OCI-LY7 (cell line): ENCODE measurements around the gene IRF2. TPM values are rescaled to one million over a fixed set of nuclear protein-coding genes. Genes with fewer than 3 reads are reported as not detected.

ENCODE experiments used
- BruUV-seq: library from RNA; stranded (reverse); fragments of 400-500 nt; replicated peaks from 2 replicates; lab custom pipeline; 2021; lab: Mats Ljungman, UMichigan
- CTCF ChIA-PET: fragments of 300-600 bp; sonication (Branson Sonifier 250); formaldehyde crosslinking; loops from one replicate; lab custom pipeline; 2022; ENCODE audit warnings: antibody characterized with exemption; ENCODE audit not compliant: unreplicated experiment; lab: Charles Lee
- POLR2A ChIA-PET: fragments of 300-600 bp; sonication (Branson Sonifier 250); formaldehyde crosslinking; loops from one replicate; lab custom pipeline; 2022; ENCODE audit warnings: antibody characterized with exemption; lab: Charles Lee
- DNase-seq: peaks from one replicate; pipeline ENCODE4 v3.0.0-alpha.2; 2015; ENCODE audit warnings: low spot score
- H2AFZ ChIP-seq: fragments of 200-600 bp; sonication (generic), shearing (Covaris generic); 2 replicates; pipeline ENCODE4 v1.6.1; 2014; ENCODE audit warnings: mild to moderate bottlenecking, antibody characterized with exemption, low read length, moderate library complexity
- H3K27ac ChIP-seq: fragments of 200-600 bp; sonication (generic); 2 replicates; pipeline ENCODE4 v1.5.1; 2014; ENCODE audit warnings: mixed run types, low read depth, mild to moderate bottlenecking, moderate library complexity, low read length, inconsistent platforms; ENCODE audit not compliant: poor library complexity, severe bottlenecking
- H3K36me3 ChIP-seq: fragments of 200-600 bp; sonication (generic); 2 replicates; pipeline ENCODE4 v1.6.1; 2014; ENCODE audit warnings: mild to moderate bottlenecking, antibody characterized with exemption, low read length, moderate library complexity, mixed read lengths; ENCODE audit not compliant: insufficient read depth
- H3K4me1 ChIP-seq: fragments of 200-600 bp; sonication (generic); 2 replicates; pipeline ENCODE4 v1.5.1; 2014; ENCODE audit warnings: mild to moderate bottlenecking, low read length; ENCODE audit not compliant: insufficient read depth, poor library complexity, severe bottlenecking
- H3K4me2 ChIP-seq: fragments of 200-600 bp; sonication (generic); 2 replicates; pipeline ENCODE4 v1.6.1; 2014; ENCODE audit warnings: mild to moderate bottlenecking, low read length
- H3K4me3 ChIP-seq: fragments of 200-600 bp; sonication (generic); 2 replicates; pipeline ENCODE4 v1.5.1; 2014; ENCODE audit warnings: mild to moderate bottlenecking, low read depth, low read length; ENCODE audit not compliant: poor library complexity, severe bottlenecking
- H3K79me2 ChIP-seq: fragments of 200-600 bp; sonication (generic); 2 replicates; pipeline ENCODE4 v1.6.1; 2016; ENCODE audit warnings: low read depth, mild to moderate bottlenecking, low read length, moderate library complexity, mixed read lengths; ENCODE audit not compliant: insufficient read depth
- H3K9me2 ChIP-seq: fragments of 200-600 bp; sonication (generic); 2 replicates; pipeline ENCODE4 v1.6.1; 2016; ENCODE audit warnings: mild to moderate bottlenecking, low read length, mixed read lengths; ENCODE audit not compliant: insufficient read depth
- H3K9me3 ChIP-seq: fragments of 200-600 bp; sonication (generic); 2 replicates; pipeline ENCODE4 v1.6.1; 2014; ENCODE audit warnings: mild to moderate bottlenecking, mixed run types, low read length, mixed read lengths
- H4K20me1 ChIP-seq: fragments of 200-600 bp; sonication (generic); 2 replicates; pipeline ENCODE4 v1.6.1; 2014; ENCODE audit warnings: mild to moderate bottlenecking, antibody characterized with exemption, low read length, moderate library complexity, mixed read lengths; ENCODE audit not compliant: insufficient read depth
- CTCF ChIP-seq: fragments of 200-600 bp; sonication (generic); conservative IDR thresholded peaks from 2 replicates; pipeline ENCODE4 v1.5.1; 2014; ENCODE audit warnings: mild to moderate bottlenecking, antibody characterized with exemption, low read length, moderate library complexity, mixed read lengths
- EZH2phosphoT487 ChIP-seq: fragments of 200-600 bp; sonication (generic); IDR thresholded peaks from 2 replicates; pipeline ENCODE4 v1.6.1; 2018; ENCODE audit warnings: low read depth, borderline replicate concordance, mild to moderate bottlenecking, mixed run types, antibody characterized with exemption, low read length, moderate library complexity, mixed read lengths
- intact Hi-C: fragments of 100-400 bp; cut with micrococcal nuclease; formaldehyde crosslinking; loops from one replicate; pipeline ENCODE4 v1.10.0; 2022; ENCODE audit not compliant: unreplicated experiment
- total RNA-seq, 2 experiments: library from RNA; depleted of rRNA in 1 of 2; stranded (reverse); fragments of >200 nt in 1 of 2; shearing (Covaris generic) in 1 of 2; gene quantifications; 2 replicates each; pipeline ENCODE4 v1.2.3, GENCODE V29; 2014 to 2022

The IRF2 gene
- total RNA-seq, 2 experiments from 2014 or later = 32.3 to 37.8 TPM

DNA sequence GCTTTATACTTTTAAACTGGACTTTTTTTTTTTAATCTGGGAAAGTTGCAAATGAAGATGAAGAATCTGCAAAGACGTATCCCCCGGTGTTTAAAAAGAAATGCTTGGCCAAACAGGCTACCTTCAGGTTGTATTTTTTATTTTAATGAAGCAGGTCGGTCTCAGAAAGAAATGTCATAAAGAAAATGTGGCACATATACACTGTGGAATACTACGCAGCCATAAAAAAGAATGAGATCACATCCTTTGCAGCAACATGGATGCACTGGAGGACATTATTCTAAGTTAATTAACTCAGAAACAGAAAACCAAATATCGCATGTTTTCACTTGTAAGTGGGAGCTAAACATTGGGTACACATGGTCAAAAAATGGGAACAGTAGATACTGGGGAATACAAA lies 123.4 kb downstream of the IRF2 start:
- intact Hi-C loops = no loop called here
- ChIA-PET POLR2A (interaction anchor here (1.0 to 7.5 kb wide), 4 partner anchors 10 to 789 kb away, joined by 3 to 55 read pairs (median 14); no protein-coding TSS in a partner anchor), CTCF (interaction anchor here (0.7 kb wide), 1 partner anchor 19 kb away, joined by 3 read pairs; no protein-coding TSS in a partner anchor)
- Histone ChIP-seq H3K27ac (no peak overlapping the region), H3K4me2 (no peak overlapping the region), H3K9me2 (no peaks in the 10 kb centered on the region), H3K36me3 (no peaks in the 10 kb centered on the region), H2AFZ (no peak overlapping the region), H3K79me2 (no peaks in the 10 kb centered on the region), H3K4me3 (no peak overlapping the region), H3K4me1 (peaks cover 69% of the 10 kb centered on the region), H4K20me1 (no peaks in the 10 kb centered on the region), H3K9me3 (no peaks in the 10 kb centered on the region)
- BruUV-seq = no TSS peak
- TF ChIP-seq EZH2phosphoT487 (no peak), CTCF (no peak)
- no peak for DNase-seq

GRCh38 chr4:184350213-184350817 lies 124.0 kb downstream of the IRF2 start:
- POLR2A ChIA-PET = interaction anchor here (0.5 to 7.5 kb wide), 2 partner anchors 10 to 70 kb away, joined by 4 to 55 read pairs; no protein-coding TSS in a partner anchor
- no peak for TF ChIP-seq EZH2phosphoT487
- TF ChIP-seq CTCF = no peak
- H3K4me3 ChIP-seq = no peak overlapping the region
- H3K4me2 ChIP-seq = no peak overlapping the region
- no peak for DNase-seq
- intact Hi-C loops = no loop called here
- no TSS peak for BruUV-seq
- no peaks in the 10 kb centered on the region for H3K9me2 ChIP-seq
- no peak overlapping the region for H2AFZ ChIP-seq
- no peaks in the 10 kb centered on the region for H3K9me3 ChIP-seq
- no peak overlapping the region for H3K27ac ChIP-seq
- peaks cover 69% of the 10 kb centered on the region for H3K4me1 ChIP-seq
- no peaks in the 10 kb centered on the region for H3K36me3 ChIP-seq
- CTCF ChIA-PET = no interaction called here
- H3K79me2 ChIP-seq = no peaks in the 10 kb centered on the region
- H4K20me1 ChIP-seq = no peaks in the 10 kb centered on the region
